SK-N-SH treated with all-trans-retinoic acid at 6 μM for 48 hours (cell line): ENCODE data around the gene HERC4.

Source experiments
- ATAC-seq: fragments of 200-7000 bp; cut with Tn5 transposase; 3 replicates; pipeline ENCODE4 v1.9.1; 2020; ENCODE audit warnings: mild to moderate bottlenecking, moderate library complexity
- ARNTL ChIP-seq: fragments of 450-650 bp; formaldehyde crosslinking; IDR thresholded peaks from 2 replicates; pipeline ENCODE4 v1.5.0; 2020; ENCODE audit warnings: low read depth, mild to moderate bottlenecking, moderate library complexity, borderline replicate concordance
- BACH2 ChIP-seq: fragments of 250-450 bp; sonication (Bioruptor Pico); IDR thresholded peaks from 2 replicates; pipeline ENCODE4 v1.9.0; 2021; ENCODE audit warnings: mild to moderate bottlenecking, borderline replicate concordance
- CREB5 ChIP-seq: fragments of 250-450 bp; sonication (Bioruptor Pico); IDR thresholded peaks from 2 replicates; pipeline ENCODE4 v1.5.1; 2020; ENCODE audit warnings: low read depth, mild to moderate bottlenecking, moderate library complexity
- CSDC2 ChIP-seq: fragments of 250-450 bp; sonication (Bioruptor Pico); IDR thresholded peaks from 2 replicates; pipeline ENCODE4 v1.5.0; 2020; ENCODE audit warnings: mild to moderate bottlenecking, moderate library complexity
- CSRNP3 ChIP-seq: fragments of 250-450 bp; sonication (Bioruptor Pico); IDR thresholded peaks from 2 replicates; pipeline ENCODE4 v1.5.1; 2021; ENCODE audit warnings: mild to moderate bottlenecking, moderate library complexity
- ESRRG ChIP-seq: fragments of 250-450 bp; sonication (Bioruptor Pico); IDR thresholded peaks from 2 replicates; pipeline ENCODE4 v1.6.1; 2021; ENCODE audit warnings: mild to moderate bottlenecking
- GLIS3 ChIP-seq: fragments of 250-450 bp; sonication (Bioruptor Pico); IDR thresholded peaks from 2 replicates; pipeline ENCODE4 v1.5.0; 2020; ENCODE audit warnings: mild to moderate bottlenecking, moderate library complexity
- ISL1 ChIP-seq: fragments of 250-450 bp; sonication (Bioruptor Pico); IDR thresholded peaks from 2 replicates; pipeline ENCODE4 v2.1.2; 2022; ENCODE audit warnings: mild to moderate bottlenecking, moderate library complexity
- OSR1 ChIP-seq: fragments of 250-450 bp; sonication (Bioruptor Pico); IDR thresholded peaks from 2 replicates; pipeline ENCODE4 v1.8.0; 2022; ENCODE audit warnings: moderate library complexity, mild to moderate bottlenecking, inconsistent platforms
- PATZ1 ChIP-seq: fragments of 250-450 bp; sonication (Bioruptor Pico); IDR thresholded peaks from 2 replicates; pipeline ENCODE4 v1.8.0; 2020; ENCODE audit warnings: mild to moderate bottlenecking, moderate library complexity, borderline replicate concordance
- POU6F1 ChIP-seq: fragments of 250-450 bp; sonication (Bioruptor Pico); IDR thresholded peaks from 2 replicates; pipeline ENCODE4 v1.8.0; 2021; ENCODE audit warnings: low read depth, mild to moderate bottlenecking, moderate library complexity, borderline replicate concordance
- RARB ChIP-seq: fragments of 250-450 bp; sonication (Bioruptor Pico); IDR thresholded peaks from 2 replicates; pipeline ENCODE4 v1.8.0; 2021; ENCODE audit warnings: mild to moderate bottlenecking, moderate library complexity
- SNAI2 ChIP-seq: fragments of 250-450 bp; sonication (Bioruptor Pico); IDR thresholded peaks from 2 replicates; pipeline ENCODE4 v1.5.0; 2020; ENCODE audit warnings: mild to moderate bottlenecking, moderate library complexity
- TCF4 ChIP-seq: fragments of 250-450 bp; sonication (Bioruptor Pico); IDR thresholded peaks from 2 replicates; pipeline ENCODE4 v1.8.0; 2021; ENCODE audit warnings: mild to moderate bottlenecking, moderate library complexity, borderline replicate concordance
- TOX ChIP-seq: fragments of 250-450 bp; sonication (Bioruptor Pico); IDR thresholded peaks from 2 replicates; pipeline ENCODE4 v1.8.0; 2021; ENCODE audit warnings: mild to moderate bottlenecking, moderate library complexity, borderline replicate concordance
- TSHZ2 ChIP-seq: fragments of 250-450 bp; sonication (Bioruptor Pico); IDR thresholded peaks from 2 replicates; pipeline ENCODE4 v1.5.0; 2020; ENCODE audit warnings: mild to moderate bottlenecking, moderate library complexity
- ZC3H10 ChIP-seq: fragments of 250-450 bp; sonication (Bioruptor Pico); IDR thresholded peaks from 2 replicates; pipeline ENCODE4 v1.5.1; 2021; ENCODE audit warnings: mild to moderate bottlenecking, moderate library complexity
- ZFP30 ChIP-seq: fragments of 450-650 bp; formaldehyde crosslinking; IDR thresholded peaks from 2 replicates; pipeline ENCODE4 v1.5.0; 2022; ENCODE audit warnings: mild to moderate bottlenecking, moderate library complexity
- ZNF70 ChIP-seq: fragments of 450-650 bp; formaldehyde crosslinking; IDR thresholded peaks from 2 replicates; pipeline ENCODE4 v1.5.0; 2020; ENCODE audit warnings: mild to moderate bottlenecking, moderate library complexity
- ZNF8 ChIP-seq: fragments of 450-650 bp; formaldehyde crosslinking; IDR thresholded peaks from 2 replicates; pipeline ENCODE4 v1.5.0; 2020; ENCODE audit warnings: mild to moderate bottlenecking, moderate library complexity

HERC4 gene

GRCh38 chr10:67921065-67921464, 154.0 kb downstream of the HERC4 start:
- ATAC-seq: no peak

GRCh38 chr10:67917679-67918078, 157.4 kb downstream of the HERC4 start:
- no peak for TF ChIP-seq TOX
- no peak for TF ChIP-seq OSR1
- no peak for TF ChIP-seq ZFP30 (CRISPR knock-in tag)
- no peak for TF ChIP-seq PATZ1 (CRISPR knock-in tag)
- TF ChIP-seq CSDC2 (CRISPR knock-in tag): no peak
- TF ChIP-seq TSHZ2 (CRISPR knock-in tag): no peak
- ATAC-seq: no peak

More at GRCh38 chr10:67921065-67921464, 154.0 kb downstream of the HERC4 start:
- no peak for TF ChIP-seq POU6F1
- TF ChIP-seq OSR1: no peak
- TF ChIP-seq RARB (CRISPR knock-in tag): no peak
- TF ChIP-seq ISL1 (CRISPR knock-in tag): no peak

GRCh38 chr10:67917169-67917568, 157.9 kb downstream of the HERC4 start:
- TF ChIP-seq CSDC2 (CRISPR knock-in tag) (no peak), ZC3H10 (CRISPR knock-in tag) (no peak), GLIS3 (CRISPR knock-in tag) (no peak), POU6F1 (no peak), ZNF70 (CRISPR knock-in tag) (no peak), BACH2 (CRISPR knock-in tag) (no peak), ARNTL (CRISPR knock-in tag) (no peak), CREB5 (CRISPR knock-in tag) (no peak), ZNF8 (CRISPR knock-in tag) (no peak), OSR1 (no peak), TCF4 (CRISPR knock-in tag) (no peak), SNAI2 (CRISPR knock-in tag) (no peak), ESRRG (CRISPR knock-in tag) (no peak), ISL1 (CRISPR knock-in tag) (no peak), RARB (CRISPR knock-in tag) (no peak), CSRNP3 (CRISPR knock-in tag) (no peak)
- TF ChIP-seq, all 23 proteins: peak for 0
- no peak for ATAC-seq
